Measurements from ENCODE around the gene KCTD8.

KCTD8 gene

GRCh38 chr4:44320833-44321232 lies 127.8 kb downstream of the KCTD8 start:
- Histone ChIP-seq H3K27me3 (no peaks in the 10 kb centered on the region), H3K27ac (no peak overlapping the region), H3K9me3 (no peaks in the 10 kb centered on the region), H3K36me3 (no peaks in the 10 kb centered on the region), H3K4me1 (no peaks in the 10 kb centered on the region), H3K4me3 (no peak overlapping the region)
- no peak for TF ChIP-seq CTCF (IDR thresholded peaks at IDR 0.05)
- intact Hi-C loops (cut with DNase I; ENCODE audit: low total_unique reads) = no loop called here
- no peak for DNase-seq

GRCh38 chr4:44319129-44319528 lies 129.5 kb downstream of the KCTD8 start:
- TF ChIP-seq CTCF (IDR thresholded peaks at IDR 0.05) = no peak
- DNase-seq = no peak
- Histone ChIP-seq H3K27me3 (no peaks in the 10 kb centered on the region), H3K4me1 (no peaks in the 10 kb centered on the region), H3K36me3 (no peaks in the 10 kb centered on the region), H3K9me3 (no peaks in the 10 kb centered on the region), H3K27ac (no peak overlapping the region), H3K4me3 (no peak overlapping the region)
- intact Hi-C loops (cut with DNase I; ENCODE audit: low total_unique reads) = no loop called here

GRCh38 chr4:44313702-44314101 lies 134.9 kb downstream of the KCTD8 start:
- Histone ChIP-seq H3K4me1 (no peaks in the 10 kb centered on the region), H3K9me3 (no peaks in the 10 kb centered on the region), H3K4me3 (no peak overlapping the region), H3K27me3 (no peaks in the 10 kb centered on the region), H3K36me3 (no peaks in the 10 kb centered on the region), H3K27ac (no peak overlapping the region)
- no peak for TF ChIP-seq CTCF (IDR thresholded peaks at IDR 0.05)
- intact Hi-C loops (cut with DNase I; ENCODE audit: low total_unique reads) = no loop called here
- no peak for DNase-seq

GRCh38 chr4:44287505-44287904 lies 161.1 kb downstream of the KCTD8 start:
- no peaks in the 10 kb centered on the region for H3K27me3 ChIP-seq
- intact Hi-C loops (cut with DNase I; ENCODE audit: low total_unique reads) = no loop called here
- no peak for TF ChIP-seq CTCF (IDR thresholded peaks at IDR 0.05)
- no peak overlapping the region for H3K27ac ChIP-seq
- H3K36me3 ChIP-seq = no peaks in the 10 kb centered on the region
- no peak overlapping the region for H3K4me3 ChIP-seq
- H3K4me1 ChIP-seq = no peaks in the 10 kb centered on the region
- peaks cover 0 to 4% (median 0%) of the 10 kb centered on the region in 3 donors for H3K9me3 ChIP-seq
- no peak for DNase-seq

GRCh38 chr4:44279469-44279868 lies 169.1 kb downstream of the KCTD8 start:
- no peaks in the 10 kb centered on the region for H3K27me3 ChIP-seq
- no peaks in the 10 kb centered on the region for H3K9me3 ChIP-seq
- H3K27ac ChIP-seq = no peak overlapping the region
- no peak for DNase-seq
- H3K4me3 ChIP-seq = no peak overlapping the region
- no peaks in the 10 kb centered on the region for H3K36me3 ChIP-seq
- no peaks in the 10 kb centered on the region for H3K4me1 ChIP-seq
- no peak for TF ChIP-seq CTCF (IDR thresholded peaks at IDR 0.05)
- intact Hi-C loops (cut with DNase I; ENCODE audit: low total_unique reads) = no loop called here

- intact Hi-C loops (cut with DNase I; ENCODE audit: low total_unique reads) = no loop called here
- no peak overlapping the region for H3K27ac ChIP-seq
- no peaks in the 10 kb centered on the region for H3K27me3 ChIP-seq
- no peak overlapping the region for H3K4me3 ChIP-seq
- H3K36me3 ChIP-seq = no peaks in the 10 kb centered on the region
- no peaks in the 10 kb centered on the region for H3K4me1 ChIP-seq
- TF ChIP-seq CTCF (IDR thresholded peaks at IDR 0.05) = no peak
- H3K9me3 ChIP-seq = no peaks in the 10 kb centered on the region
- no peak for DNase-seq
Measured at GRCh38 chr4:44279066-44279465, 169.5 kb downstream of the KCTD8 start.
